VCaP (cell line): ENCODE results near the gene HNRNPU.

ENCODE experiments used
- H3K27ac ChIP-seq: fragments of 450-650 bp; 2 replicates; pipeline ENCODE4 v1.5.1; 2017
- TF ChIP-seq, protein P1 (sequence below): fragments of 450-650 bp; conservative IDR thresholded peaks from 2 replicates; pipeline ENCODE4 v1.5.1; 2017; ENCODE audit warnings: mild to moderate bottlenecking, moderate library complexity

Gene HNRNPU

DNA sequence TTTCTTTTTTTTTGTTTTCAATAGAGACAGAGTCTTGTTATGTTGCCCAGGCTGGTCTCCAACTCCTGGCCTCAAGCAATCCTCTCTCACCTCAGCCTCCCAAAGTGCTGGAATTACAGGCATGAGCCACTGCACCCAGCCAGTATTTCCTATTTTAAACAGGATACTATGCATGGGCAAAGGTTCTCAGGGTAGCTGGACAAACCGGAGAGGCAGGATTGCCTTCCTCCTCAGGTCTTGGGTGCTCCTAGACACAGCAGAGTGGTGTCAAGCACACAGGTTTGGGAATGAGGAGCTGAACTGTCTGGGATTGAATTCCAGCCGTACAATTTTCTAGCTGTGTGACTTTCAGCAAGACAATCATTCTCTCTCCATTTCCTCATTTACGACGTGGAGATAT is 22.9 kb upstream of the HNRNPU start:
- peak overlapping the region; percentile 66 for H3K27ac ChIP-seq
- TF ChIP-seq, protein P1, sequence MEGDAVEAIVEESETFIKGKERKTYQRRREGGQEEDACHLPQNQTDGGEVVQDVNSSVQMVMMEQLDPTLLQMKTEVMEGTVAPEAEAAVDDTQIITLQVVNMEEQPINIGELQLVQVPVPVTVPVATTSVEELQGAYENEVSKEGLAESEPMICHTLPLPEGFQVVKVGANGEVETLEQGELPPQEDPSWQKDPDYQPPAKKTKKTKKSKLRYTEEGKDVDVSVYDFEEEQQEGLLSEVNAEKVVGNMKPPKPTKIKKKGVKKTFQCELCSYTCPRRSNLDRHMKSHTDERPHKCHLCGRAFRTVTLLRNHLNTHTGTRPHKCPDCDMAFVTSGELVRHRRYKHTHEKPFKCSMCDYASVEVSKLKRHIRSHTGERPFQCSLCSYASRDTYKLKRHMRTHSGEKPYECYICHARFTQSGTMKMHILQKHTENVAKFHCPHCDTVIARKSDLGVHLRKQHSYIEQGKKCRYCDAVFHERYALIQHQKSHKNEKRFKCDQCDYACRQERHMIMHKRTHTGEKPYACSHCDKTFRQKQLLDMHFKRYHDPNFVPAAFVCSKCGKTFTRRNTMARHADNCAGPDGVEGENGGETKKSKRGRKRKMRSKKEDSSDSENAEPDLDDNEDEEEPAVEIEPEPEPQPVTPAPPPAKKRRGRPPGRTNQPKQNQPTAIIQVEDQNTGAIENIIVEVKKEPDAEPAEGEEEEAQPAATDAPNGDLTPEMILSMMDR = no peak

DNA sequence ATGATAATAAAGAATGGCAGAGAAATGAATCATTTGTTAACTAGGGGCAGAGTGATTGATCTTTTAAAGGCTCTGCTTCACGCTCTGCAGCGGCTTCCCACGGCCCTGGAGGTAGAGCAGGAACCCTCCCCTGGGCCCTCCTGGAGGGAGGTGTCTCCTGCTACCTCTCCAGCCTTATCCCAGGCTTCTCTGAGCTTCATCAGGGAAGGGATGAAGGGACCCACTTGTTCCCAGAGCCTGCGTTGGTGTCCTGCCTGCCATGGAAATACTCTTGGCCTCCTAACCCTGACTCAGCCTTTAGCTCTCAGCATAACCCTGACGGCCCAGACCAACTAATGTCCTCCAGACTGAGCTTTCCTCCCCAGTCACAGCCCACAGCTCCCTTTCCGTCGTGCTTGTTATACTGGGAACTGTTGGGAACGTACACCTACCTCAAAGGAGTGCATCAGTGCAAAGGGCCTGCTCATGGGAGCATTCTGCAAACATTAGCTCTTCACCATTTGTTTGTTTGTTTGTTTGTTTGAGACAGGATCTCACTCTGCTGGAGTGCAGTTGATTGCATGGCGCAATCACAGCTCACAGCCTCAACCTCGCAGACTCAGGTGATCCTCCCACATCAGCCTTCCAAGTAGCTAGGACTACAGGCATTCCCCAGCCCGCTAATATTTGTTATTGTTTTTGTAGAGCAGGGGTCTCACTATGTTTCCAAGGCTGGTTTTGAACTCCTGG is 17.4 kb upstream of the HNRNPU start:
- H3K27ac ChIP-seq = no peak overlapping the region
- TF ChIP-seq, protein P1 = no peak

DNA sequence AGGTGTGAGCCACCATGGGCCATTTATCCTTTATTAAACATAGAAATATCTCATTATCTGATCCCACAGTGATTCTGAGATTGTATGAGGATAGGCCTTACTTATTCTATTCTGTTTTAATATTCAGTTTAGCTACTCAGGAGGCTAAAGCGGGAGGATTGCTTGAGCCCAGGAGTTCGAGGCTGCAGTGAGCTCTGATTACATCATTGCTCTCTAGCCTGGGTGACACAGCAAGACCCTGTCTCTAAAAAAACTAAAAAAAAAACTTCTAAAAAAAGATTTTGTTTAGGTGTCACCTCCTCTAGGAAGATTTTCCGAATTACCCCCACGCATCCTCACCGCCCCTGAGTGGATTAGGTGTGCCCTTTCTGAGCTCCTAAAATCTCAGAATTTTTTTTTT is 14.3 kb upstream of the HNRNPU start:
- no peak overlapping the region for H3K27ac ChIP-seq
- TF ChIP-seq, protein P1 = no peak

DNA sequence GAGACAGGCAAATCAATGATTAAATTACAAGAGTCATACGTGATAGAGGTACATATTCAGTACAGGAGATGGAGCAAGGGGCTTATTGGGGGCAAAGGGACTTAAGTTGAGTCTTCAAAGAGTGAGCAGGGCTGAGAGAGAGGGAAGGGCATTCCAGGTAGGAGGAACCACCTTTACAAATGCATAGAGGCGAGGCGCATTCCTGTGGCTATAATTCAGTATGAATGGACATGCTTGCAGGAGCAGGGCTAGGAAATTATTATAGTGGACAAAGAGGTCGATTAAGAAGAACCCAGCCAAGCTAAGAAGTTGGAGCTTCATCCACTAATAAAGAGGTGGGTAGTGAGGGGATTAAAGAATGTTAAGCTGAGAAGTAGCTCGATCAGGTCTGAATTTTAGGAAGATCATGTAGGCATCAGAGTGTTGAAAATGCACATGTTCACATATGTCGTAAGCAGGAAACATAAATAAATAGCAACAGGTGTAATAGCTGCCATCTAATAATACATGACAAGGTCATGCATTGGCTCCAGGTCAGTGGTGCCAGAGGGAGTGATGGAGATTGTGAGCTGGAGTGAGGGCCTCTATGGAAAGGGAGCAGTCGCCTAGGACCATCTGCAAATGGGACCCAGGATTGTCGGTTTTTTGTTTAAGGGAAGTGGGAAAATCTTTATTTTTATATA is 12.0 kb upstream of the HNRNPU start:
- no peak overlapping the region for H3K27ac ChIP-seq
- TF ChIP-seq, protein P1 = no peak

DNA sequence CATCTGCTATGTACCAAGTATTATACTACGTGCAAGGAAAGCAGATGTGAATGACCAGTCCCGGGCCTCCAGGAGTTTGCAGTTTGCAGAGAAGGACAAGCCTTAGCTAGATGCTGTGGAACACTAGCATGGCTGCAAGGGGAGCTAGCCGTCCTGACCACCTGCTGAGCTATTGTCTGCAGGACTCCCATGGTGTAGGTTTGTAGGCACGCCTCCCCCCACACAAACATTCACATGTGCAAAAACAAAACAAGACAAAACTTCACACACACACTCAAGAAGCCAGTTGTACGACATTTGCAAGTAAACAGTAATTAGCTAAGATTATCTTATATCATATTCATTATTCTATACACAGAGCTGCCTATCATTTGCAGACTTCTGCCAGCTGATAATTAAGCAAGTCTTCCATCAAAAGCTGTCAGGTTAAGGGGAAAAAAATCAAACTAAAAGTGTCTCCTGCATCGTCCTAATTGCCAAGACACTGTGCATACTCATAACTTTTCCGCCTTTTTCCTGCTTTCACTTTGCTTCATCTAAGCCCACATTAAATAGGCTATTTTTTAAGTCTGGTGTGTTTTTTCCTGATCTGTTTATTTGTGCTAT is 10.7 kb upstream of the HNRNPU start:
- no peak overlapping the region for H3K27ac ChIP-seq
- TF ChIP-seq, protein P1 = no peak

DNA sequence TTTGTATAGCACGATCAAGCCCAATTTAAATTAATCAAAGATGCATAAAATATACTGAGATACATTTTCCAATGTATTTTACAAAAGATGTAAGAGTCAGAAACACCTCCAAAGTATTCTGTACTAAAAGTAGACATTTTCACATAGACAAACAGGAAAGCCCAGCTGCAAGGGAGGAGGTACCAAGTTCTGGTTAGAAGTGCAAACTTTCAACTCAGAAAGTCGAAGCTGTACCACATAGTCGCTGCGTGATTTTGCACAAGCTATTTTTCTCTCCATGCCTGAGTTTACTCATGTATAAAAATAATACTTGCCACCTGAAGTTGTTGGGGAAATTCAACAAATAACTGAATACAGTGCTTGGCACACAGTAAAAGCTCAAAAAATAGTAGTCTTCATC is 5.6 kb upstream of the HNRNPU start:
- no peak overlapping the region for H3K27ac ChIP-seq
- TF ChIP-seq, protein P1 = no peak

DNA sequence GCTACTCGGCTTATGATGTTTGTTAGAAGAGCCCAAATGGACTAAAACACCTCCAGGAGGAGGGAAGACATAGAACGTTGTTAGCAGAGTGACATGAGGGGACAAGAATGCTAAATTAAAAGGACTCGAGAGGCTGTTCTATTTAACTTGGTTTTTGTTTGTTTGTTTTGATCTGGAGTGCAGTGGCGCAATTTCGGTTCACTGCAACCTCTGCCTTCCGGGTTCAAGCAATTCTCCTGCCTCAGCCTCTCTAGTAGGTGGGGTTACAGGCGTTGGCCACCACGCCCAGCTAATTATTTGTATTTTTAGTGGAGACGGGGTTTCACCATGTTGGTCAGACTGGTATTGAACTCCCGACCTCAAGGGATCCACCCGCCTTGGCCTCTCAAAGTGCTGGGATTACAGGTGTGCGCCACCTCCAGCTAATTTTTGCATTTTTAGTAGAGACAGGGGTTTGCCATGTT is 5.1 kb upstream of the HNRNPU start:
- TF ChIP-seq, protein P1 = no peak
- no peak overlapping the region for H3K27ac ChIP-seq
